CD14-positive monocyte (primary cell): ENCODE data around the gene CLASP1. TPM values are rescaled to one million over a fixed set of nuclear protein-coding genes. Genes with fewer than 3 reads are reported as not detected.

Experiments used
- DNase-seq, 3 donors: peaks; one replicate each; pipeline ENCODE4 v3.0.0-alpha.2; 2011 to 2022
- H2AFZ ChIP-seq: 2 replicates; pipeline ENCODE4 v1.6.0; 2012; ENCODE audit warnings: mild to moderate bottlenecking, low read depth, low read length, inconsistent platforms; ENCODE audit not compliant: insufficient read depth, poor library complexity, severe bottlenecking
- H3K27ac ChIP-seq, 2 donors: 1 replicate in 1 of 2; 2 replicates in 1 of 2; pipeline ENCODE4 v1.5.1; 2012 to 2013; ENCODE audit warnings: low read length in 2 of 2, control low read depth in 1 of 2, inconsistent platforms in 1 of 2, low read depth in 1 of 2, mild to moderate bottlenecking in 1 of 2
- H3K27me3 ChIP-seq, 2 donors: one replicate each; pipeline versions ENCODE4 v1.6.0 to v1.6.1; 2011 to 2013; ENCODE audit warnings: low read length in 2 of 2; ENCODE audit not compliant: control insufficient read depth in 2 of 2, insufficient read depth in 2 of 2
- H3K36me3 ChIP-seq, 2 donors: replicated peaks in 1 of 2; 1 replicate in 1 of 2; 2 replicates in 1 of 2; pipeline versions ENCODE4 v1.5.1 to v1.6.1; 2012 to 2013; ENCODE audit warnings: low read length in 2 of 2, control low read depth in 1 of 2, inconsistent platforms in 1 of 2, mild to moderate bottlenecking in 1 of 2; ENCODE audit not compliant: insufficient read depth in 2 of 2, control insufficient read depth in 1 of 2
- H3K4me1 ChIP-seq, 2 donors: 1 replicate in 1 of 2; 2 replicates in 1 of 2; pipeline versions ENCODE4 v1.5.1 to v1.6.1; 2012 to 2013; ENCODE audit warnings: low read length in 2 of 2, control low read depth in 1 of 2, inconsistent platforms in 1 of 2, mild to moderate bottlenecking in 1 of 2, moderate library complexity in 1 of 2; ENCODE audit not compliant: insufficient read depth in 2 of 2, control insufficient read depth in 1 of 2
- H3K4me2 ChIP-seq: replicated peaks from 2 replicates; pipeline ENCODE3; 2012; ENCODE audit warnings: low read length, moderate library complexity, mild to moderate bottlenecking; ENCODE audit not compliant: poor library complexity, severe bottlenecking; ENCODE audit errors: extremely low read depth
- H3K4me3 ChIP-seq, 3 experiments: fragments of 200-600 bp in 1 of 3; sonication (generic) in 1 of 3; replicated peaks in 1 of 3; 1 replicate in 2 of 3; 2 replicates in 1 of 3; pipeline ENCODE4 v1.5.1; 2011 to 2013; ENCODE audit warnings: low read length in 3 of 3, mild to moderate bottlenecking in 3 of 3, control low read depth in 2 of 3, low read depth in 2 of 3, inconsistent platforms in 1 of 3, moderate library complexity in 1 of 3
- H3K79me2 ChIP-seq: 2 replicates; pipeline ENCODE4 v1.6.0; 2012; ENCODE audit warnings: mild to moderate bottlenecking, control low read depth, inconsistent platforms, low read length, moderate library complexity; ENCODE audit not compliant: insufficient read depth
- H3K9ac ChIP-seq: 2 replicates; pipeline ENCODE4 v1.6.0; 2017; ENCODE audit warnings: low read length, mild to moderate bottlenecking; ENCODE audit not compliant: insufficient read depth, poor library complexity, severe bottlenecking
- H3K9me3 ChIP-seq, 2 donors: replicated peaks in 1 of 2; 1 replicate in 1 of 2; 2 replicates in 1 of 2; pipeline versions ENCODE4 v1.5.1 to v1.6.1; 2012 to 2013; ENCODE audit warnings: low read length in 2 of 2, control low read depth in 1 of 2; ENCODE audit not compliant: control insufficient read depth in 1 of 2, insufficient read depth in 1 of 2
- H4K20me1 ChIP-seq: 2 replicates; pipeline ENCODE4 v1.6.0; 2012; ENCODE audit warnings: mild to moderate bottlenecking, low read length, control low read depth, moderate library complexity; ENCODE audit not compliant: insufficient read depth
- H3K27ac Mint-ChIP-seq, 7 donors: one replicate each; pipeline ENCODE4 v1.8.0; 2020; ENCODE audit warnings: mild to moderate bottlenecking in 7 of 7, mixed read lengths in 7 of 7, moderate library complexity in 6 of 7, inconsistent platforms in 2 of 7
- H3K27me3 Mint-ChIP-seq, 3 donors: one replicate each; pipeline ENCODE4 v1.8.0; 2021 to 2022; ENCODE audit warnings: low read depth in 3 of 3, mild to moderate bottlenecking in 3 of 3, mixed read lengths in 3 of 3, moderate library complexity in 3 of 3, inconsistent platforms in 1 of 3
- H3K36me3 Mint-ChIP-seq, 2 donors: one replicate each; pipeline ENCODE4 v1.8.0; 2020; ENCODE audit warnings: mixed read lengths in 2 of 2, inconsistent platforms in 1 of 2, mild to moderate bottlenecking in 1 of 2
- H3K4me1 Mint-ChIP-seq: one replicate; pipeline ENCODE4 v1.8.0; 2020; ENCODE audit warnings: mild to moderate bottlenecking, mixed read lengths
- H3K4me3 Mint-ChIP-seq, 2 donors: one replicate each; pipeline ENCODE4 v1.8.0; 2020; ENCODE audit warnings: mild to moderate bottlenecking in 2 of 2, mixed read lengths in 2 of 2, moderate library complexity in 1 of 2
- H3K9me3 Mint-ChIP-seq, 7 donors: one replicate each; pipeline ENCODE4 v1.8.0; 2020 to 2022; ENCODE audit warnings: mixed read lengths in 7 of 7, mild to moderate bottlenecking in 6 of 7, moderate library complexity in 6 of 7, inconsistent platforms in 2 of 7
- WGBS: methylation state at CpG from one replicate; pipeline ENCODE4 v1.1.5; 2013; ENCODE audit warnings: missing lambda C conversion rate; ENCODE audit not compliant: insufficient coverage; 5-methylcytosine and 5-hydroxymethylcytosine counted together
- intact Hi-C, 2 donors: fragments of 100-400 bp; cut with micrococcal nuclease; formaldehyde crosslinking; loops; one replicate each; pipeline versions ENCODE4 v1.15.0 to v1.15.1; 2023
- polyA plus RNA-seq, 3 donors: library from polyadenylated mRNA; depleted of rRNA in 1 of 3; unstranded in 2 of 3; stranded (reverse) in 1 of 3; fragments of 300-500 nt in 2 of 3; fragments of >200 nt in 1 of 3; fragmentation: Illumina TruSeq in 2 of 3; gene quantifications; 1 replicate in 2 of 3; 2 replicates in 1 of 3; pipeline ENCODE4 v1.2.3, GENCODE V29; 2012 to 2021
- TF ChIP-seq, protein P1 (sequence below): fragments of 200-600 bp; IDR thresholded peaks from one replicate; pipeline ENCODE4 v1.8.0; 2022; ENCODE audit warnings: antibody characterized with exemption, mild to moderate bottlenecking

Gene CLASP1
- polyA plus RNA-seq, 3 donors, result 4.8 to 8.1 (median 7.6) TPM

- H3K27ac ChIP-seq, result no peak overlapping the region
- Mint-ChIP-seq H3K9me3 (peaks cover 5 to 14% (median 9%) of the 10 kb centered on the region in 7 donors), H3K4me3 (no peak overlapping the region), H3K36me3 (peaks cover 31 to 38% of the 10 kb centered on the region in 2 donors), H3K27me3 (peaks cover 0 to 3% (median 0%) of the 10 kb centered on the region in 3 donors), H3K27ac (no peak overlapping the region), H3K4me1 (no peaks in the 10 kb centered on the region)
- peaks cover 59% of the 10 kb centered on the region for H3K79me2 ChIP-seq
- no peak for DNase-seq
- no peak overlapping the region for H2AFZ ChIP-seq
- no peak overlapping the region for H3K4me3 ChIP-seq
- TF ChIP-seq, protein P1, sequence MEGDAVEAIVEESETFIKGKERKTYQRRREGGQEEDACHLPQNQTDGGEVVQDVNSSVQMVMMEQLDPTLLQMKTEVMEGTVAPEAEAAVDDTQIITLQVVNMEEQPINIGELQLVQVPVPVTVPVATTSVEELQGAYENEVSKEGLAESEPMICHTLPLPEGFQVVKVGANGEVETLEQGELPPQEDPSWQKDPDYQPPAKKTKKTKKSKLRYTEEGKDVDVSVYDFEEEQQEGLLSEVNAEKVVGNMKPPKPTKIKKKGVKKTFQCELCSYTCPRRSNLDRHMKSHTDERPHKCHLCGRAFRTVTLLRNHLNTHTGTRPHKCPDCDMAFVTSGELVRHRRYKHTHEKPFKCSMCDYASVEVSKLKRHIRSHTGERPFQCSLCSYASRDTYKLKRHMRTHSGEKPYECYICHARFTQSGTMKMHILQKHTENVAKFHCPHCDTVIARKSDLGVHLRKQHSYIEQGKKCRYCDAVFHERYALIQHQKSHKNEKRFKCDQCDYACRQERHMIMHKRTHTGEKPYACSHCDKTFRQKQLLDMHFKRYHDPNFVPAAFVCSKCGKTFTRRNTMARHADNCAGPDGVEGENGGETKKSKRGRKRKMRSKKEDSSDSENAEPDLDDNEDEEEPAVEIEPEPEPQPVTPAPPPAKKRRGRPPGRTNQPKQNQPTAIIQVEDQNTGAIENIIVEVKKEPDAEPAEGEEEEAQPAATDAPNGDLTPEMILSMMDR, result no peak
- H3K27me3 ChIP-seq, result no peaks in the 10 kb centered on the region
- peaks cover 41 to 61% of the 10 kb centered on the region in 2 donors for H3K9me3 ChIP-seq
- H4K20me1 ChIP-seq, result peaks cover 11% of the 10 kb centered on the region
- no peak overlapping the region for H3K4me2 ChIP-seq
- H3K9ac ChIP-seq, result no peak overlapping the region
- H3K4me1 ChIP-seq, result no peaks in the 10 kb centered on the region
- intact Hi-C loops, result loop anchor here in 1 of 2 donors (5.0 kb wide), 1 partner anchor 77 kb away; the partner anchor contains the start of gene RNU4ATAC
- H3K36me3 ChIP-seq, result peaks cover 18 to 29% of the 10 kb centered on the region in 2 donors
- WGBS, result no CpG with 5 or more reads among the region's 3 CpGs
Measured at GRCh38 chr2:121608967-121609366, 40.3 kb downstream of the CLASP1 start.

DNA sequence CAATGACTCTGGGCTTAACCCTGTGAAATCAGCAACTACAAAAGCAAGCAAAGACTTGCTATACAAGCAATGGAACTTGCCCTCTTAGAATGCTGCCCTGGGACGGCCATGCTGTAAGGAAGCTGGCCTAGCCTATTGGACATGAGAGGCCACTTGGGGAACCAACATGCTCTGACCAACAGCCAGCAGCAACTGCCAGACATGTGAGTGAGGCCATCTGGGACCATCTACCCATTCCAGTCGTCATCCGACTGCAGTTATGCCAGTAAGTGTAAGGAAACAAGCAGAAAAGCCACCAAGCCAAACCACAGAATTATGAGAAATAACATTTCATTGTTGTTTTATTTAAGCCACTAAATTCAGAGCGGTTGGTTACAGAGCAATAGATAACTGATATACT is 40.9 kb downstream of the CLASP1 start:
- intact Hi-C loops, result loop anchor here in 1 of 2 donors (5.0 kb wide), 1 partner anchor 76 kb away; the partner anchor contains the start of gene RNU4ATAC
- Mint-ChIP-seq H3K36me3 (peaks cover 28 to 35% of the 10 kb centered on the region in 2 donors), H3K27me3 (peaks cover 0 to 3% (median 0%) of the 10 kb centered on the region in 3 donors), H3K27ac (no peak overlapping the region), H3K9me3 (peaks cover 4 to 9% (median 6%) of the 10 kb centered on the region in 7 donors), H3K4me1 (no peaks in the 10 kb centered on the region), H3K4me3 (no peak overlapping the region)
- WGBS, result 90% methylated on average over 3 of the region's 4 CpGs
- DNase-seq, result no peak
- Histone ChIP-seq H3K9ac (no peak overlapping the region), H3K79me2 (peaks cover 59% of the 10 kb centered on the region), H3K36me3 (peaks cover 20 to 31% of the 10 kb centered on the region in 2 donors), H3K4me3 (no peak overlapping the region), H3K4me1 (no peaks in the 10 kb centered on the region), H3K4me2 (no peak overlapping the region), H2AFZ (no peak overlapping the region), H3K9me3 (peaks cover 37 to 55% of the 10 kb centered on the region in 2 donors), H4K20me1 (peaks cover 11% of the 10 kb centered on the region), H3K27ac (no peak overlapping the region), H3K27me3 (no peaks in the 10 kb centered on the region)
- TF ChIP-seq, protein P1, result no peak
